ENCODE results near the gene MTHFD1. TPM values are rescaled to one million over a fixed set of nuclear protein-coding genes. Genes with fewer than 3 reads are reported as not detected.

MTHFD1 gene
- total and polyA plus RNA-seq, 2 of the 4 experiments (the other 2 are of a cell fraction), result 32.2 to 64.9 TPM

DNA sequence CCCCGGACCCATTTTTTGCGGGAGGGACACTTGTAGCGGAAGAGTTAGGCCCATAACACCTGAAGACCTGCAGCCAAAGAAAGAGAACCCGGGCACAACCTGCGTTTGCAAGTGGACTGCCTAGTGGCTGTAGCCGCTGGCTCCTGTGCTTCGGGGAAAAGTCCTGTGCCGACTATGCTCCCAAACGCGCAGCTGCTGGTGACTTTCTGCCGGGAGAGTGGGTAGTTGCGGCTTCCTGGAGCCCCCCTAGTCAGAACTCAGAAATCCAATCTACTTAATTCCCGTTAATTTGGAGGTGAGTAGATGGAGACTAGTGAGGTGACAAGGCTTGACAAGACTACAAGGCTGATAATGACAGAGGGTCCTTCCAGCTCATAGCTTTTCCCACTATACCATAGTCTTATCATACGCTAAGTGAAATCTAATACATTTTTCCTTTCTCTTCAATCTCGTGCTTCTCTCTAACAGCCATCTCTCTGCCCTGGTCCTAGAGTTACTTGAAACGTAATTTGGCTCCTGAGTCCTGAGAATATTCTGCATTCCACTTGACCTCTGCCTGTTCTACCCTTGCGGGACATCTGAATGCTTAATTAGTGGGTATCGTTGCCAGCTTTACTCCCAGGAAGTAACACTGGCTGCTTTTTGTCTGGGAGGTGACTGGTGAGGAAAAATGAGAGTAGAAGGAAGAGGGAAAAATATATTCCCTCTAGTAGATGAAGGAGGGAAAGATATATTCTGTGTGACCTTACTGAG is 556 bp downstream of the MTHFD1 start:
- H4K8ac ChIP-seq (ENCODE audit: low read depth in 2 of 2, low read length in 2 of 2), result peak overlapping the region; percentile 47 to 69; a peak in 3 of 4 replicates
- WGBS, 2 experiments (ENCODE audit: extremely low coverage in 2 of 2, insufficient read length in 1 of 2), result 0% methylated on average over 5 of the region's 18 CpGs; no CpG with 5 or more reads in 1 of the 2 experiments
- peak; percentile 12 for ATAC-seq (ENCODE audit: low read depth)
- peak overlapping the region; percentile 77 for H3K9ac ChIP-seq (ENCODE audit: low read depth, low read length)
- H3K18ac ChIP-seq (ENCODE audit: low read depth, low read length), result peak overlapping the region; percentile 34; the same call in 1 of the 2 replicates
- intact Hi-C loops (cut with micrococcal nuclease) (no loop called here), in situ Hi-C loops (cut with MboI; ENCODE audit: low sequenced_read_pairs) (no loop called here), dilution Hi-C loops (cut with HindIII; ENCODE audit: low sequenced_read_pairs, unreplicated experiment) (no loop called here)
- no peak for TF ChIP-seq MAFK (IDR thresholded peaks at IDR 0.05; ENCODE audit: low read depth, low read length)
- TF ChIP-seq CHD1 (IDR thresholded peaks at IDR 0.05; ENCODE audit: low read depth, low read length), result no peak
- no peak for TF ChIP-seq RAD21 (IDR thresholded peaks at IDR 0.05; ENCODE audit: low read length)
- TF ChIP-seq MAZ (IDR thresholded peaks at IDR 0.05; ENCODE audit: borderline replicate concordance, low read depth, low read length), result no peak
- no peak for TF ChIP-seq SMC3 (IDR thresholded peaks at IDR 0.05; ENCODE audit: low read depth, low read length)
- no peak for TF ChIP-seq BHLHE40 (IDR thresholded peaks at IDR 0.05; ENCODE audit: low read depth, low read length)
- TF ChIP-seq, protein P1, sequence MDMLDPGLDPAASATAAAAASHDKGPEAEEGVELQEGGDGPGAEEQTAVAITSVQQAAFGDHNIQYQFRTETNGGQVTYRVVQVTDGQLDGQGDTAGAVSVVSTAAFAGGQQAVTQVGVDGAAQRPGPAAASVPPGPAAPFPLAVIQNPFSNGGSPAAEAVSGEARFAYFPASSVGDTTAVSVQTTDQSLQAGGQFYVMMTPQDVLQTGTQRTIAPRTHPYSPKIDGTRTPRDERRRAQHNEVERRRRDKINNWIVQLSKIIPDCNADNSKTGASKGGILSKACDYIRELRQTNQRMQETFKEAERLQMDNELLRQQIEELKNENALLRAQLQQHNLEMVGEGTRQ (IDR thresholded peaks at IDR 0.05; ENCODE audit: low read depth, low read length), result no peak
- no peak for TF ChIP-seq NFE2L2 (IDR thresholded peaks at IDR 0.05; ENCODE audit: low read depth, low read length)
- TF ChIP-seq, protein P2, sequence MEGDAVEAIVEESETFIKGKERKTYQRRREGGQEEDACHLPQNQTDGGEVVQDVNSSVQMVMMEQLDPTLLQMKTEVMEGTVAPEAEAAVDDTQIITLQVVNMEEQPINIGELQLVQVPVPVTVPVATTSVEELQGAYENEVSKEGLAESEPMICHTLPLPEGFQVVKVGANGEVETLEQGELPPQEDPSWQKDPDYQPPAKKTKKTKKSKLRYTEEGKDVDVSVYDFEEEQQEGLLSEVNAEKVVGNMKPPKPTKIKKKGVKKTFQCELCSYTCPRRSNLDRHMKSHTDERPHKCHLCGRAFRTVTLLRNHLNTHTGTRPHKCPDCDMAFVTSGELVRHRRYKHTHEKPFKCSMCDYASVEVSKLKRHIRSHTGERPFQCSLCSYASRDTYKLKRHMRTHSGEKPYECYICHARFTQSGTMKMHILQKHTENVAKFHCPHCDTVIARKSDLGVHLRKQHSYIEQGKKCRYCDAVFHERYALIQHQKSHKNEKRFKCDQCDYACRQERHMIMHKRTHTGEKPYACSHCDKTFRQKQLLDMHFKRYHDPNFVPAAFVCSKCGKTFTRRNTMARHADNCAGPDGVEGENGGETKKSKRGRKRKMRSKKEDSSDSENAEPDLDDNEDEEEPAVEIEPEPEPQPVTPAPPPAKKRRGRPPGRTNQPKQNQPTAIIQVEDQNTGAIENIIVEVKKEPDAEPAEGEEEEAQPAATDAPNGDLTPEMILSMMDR (conservative IDR thresholded peaks at IDR 0.05; ENCODE audit: low read depth, low read length), result no peak
- no peak for TF ChIP-seq FOS (IDR thresholded peaks at IDR 0.05; ENCODE audit: low read depth, low read length)
- no peak for TF ChIP-seq RFX5 (IDR thresholded peaks at IDR 0.05; ENCODE audit: low read depth, low read length)
- TF ChIP-seq CEBPB (IDR thresholded peaks at IDR 0.05; ENCODE audit: low read depth, low read length), result no peak
- TF ChIP-seq ELK1 (IDR thresholded peaks at IDR 0.05; ENCODE audit: borderline replicate concordance, low read depth, low read length), result no peak
- no TSS peak for BruUV-seq (replicated peaks)
- H2BK15ac ChIP-seq (ENCODE audit: low read depth, low read length), result no peak overlapping the region; the same call in 2 of the 3 replicates
- H2BK5ac ChIP-seq (ENCODE audit: low read depth, low read length, poor library complexity, severe bottlenecking), result peak overlapping the region; percentile 64
- peak overlapping the region; percentile 75 for H2AK9ac ChIP-seq (replicated peaks; ENCODE audit: low read depth, low read length, poor library complexity)
- H3K79me1 ChIP-seq (ENCODE audit: low read depth in 1 of 2, low read length in 2 of 2), result peaks cover 10 to 41% of the 10 kb centered on the region in 2 experiments; a peak in 3 of 4 replicates
- H3K23ac ChIP-seq (ENCODE audit: low read depth, low read length), result peak overlapping the region; percentile 20
- peak overlapping the region; percentile 26; the same call in 1 of the 2 replicates for H4K5ac ChIP-seq (ENCODE audit: low read depth, low read length)
- peak overlapping the region; percentile 74 for H2AK5ac ChIP-seq (ENCODE audit: low read depth, low read length)
- H3K9me3 ChIP-seq (ENCODE audit: control insufficient read depth, insufficient read depth, low read length), result no peaks in the 10 kb centered on the region
- H2BK120ac ChIP-seq (ENCODE audit: low read depth, low read length), result no peak overlapping the region
- H3K27ac ChIP-seq (ENCODE audit: insufficient read depth, low read length), result peak overlapping the region; percentile 34
- peak overlapping the region; percentile 63 for H3K4me3 ChIP-seq (ENCODE audit: insufficient read depth, low read depth, low read length)
- DNase-seq, result peak; percentile 30
- peak overlapping the region; percentile 88 for H3K14ac ChIP-seq (replicated peaks; ENCODE audit: low read depth, low read length)
- peak overlapping the region; percentile 74 for H3K56ac ChIP-seq (ENCODE audit: extremely low read depth, insufficient read depth, low read length)
- H4K20me1 ChIP-seq (ENCODE audit: insufficient read depth, low read length), result no peaks in the 10 kb centered on the region; the same call in 1 of the 2 replicates
- H3K27me3 ChIP-seq (ENCODE audit: control insufficient read depth, insufficient read depth, low read length), result no peaks in the 10 kb centered on the region
- no peaks in the 10 kb centered on the region for H3K4me1 ChIP-seq (ENCODE audit: control insufficient read depth, insufficient read depth, low read length)
- CTCF ChIA-PET, result no interaction called here
- H3K4me2 ChIP-seq (ENCODE audit: low read depth, low read length), result peak overlapping the region; percentile 87
- POLR2A ChIA-PET (ENCODE audit: unreplicated experiment), result interaction anchor here (1.0 kb wide), 1 partner anchor 32 kb away, joined by 4 read pairs; no protein-coding TSS in a partner anchor
- peak overlapping the region; percentile 92 for H2AFZ ChIP-seq (replicated peaks; ENCODE audit: low read length, poor library complexity)
- peak overlapping the region; percentile 24; the same call in 1 of the 2 replicates for H4K91ac ChIP-seq (ENCODE audit: insufficient read depth, low read depth, low read length)
- H3K4ac ChIP-seq (ENCODE audit: low read depth, low read length), result peak overlapping the region; percentile 25
- H3K36me3 ChIP-seq (ENCODE audit: control insufficient read depth, insufficient read depth, low read length), result no peaks in the 10 kb centered on the region
- no peak overlapping the region for H2BK20ac ChIP-seq (ENCODE audit: low read depth, low read length)
- H3K9me1 ChIP-seq (ENCODE audit: insufficient read depth, low read length), result no peaks in the 10 kb centered on the region; the same call in 1 of the 2 replicates

All from IMR-90 (cell line).